NCI-H345 (cell line): ENCODE measurements around the gene CERS6.
"Not testable (repeated sequence)": the region's sequence is repeated elsewhere in the genome, so short reads cannot be mapped to it uniquely, and the experiment has no call there.

Experiments used
- DNase-seq: peaks from one replicate; lab custom pipeline; 2025; lab: John Stamatoyannopoulos, UW

Gene CERS6

GRCh38 chr2:168732506-168732905 is 276.4 kb downstream of the CERS6 start:
- DNase-seq = no peak

DNA sequence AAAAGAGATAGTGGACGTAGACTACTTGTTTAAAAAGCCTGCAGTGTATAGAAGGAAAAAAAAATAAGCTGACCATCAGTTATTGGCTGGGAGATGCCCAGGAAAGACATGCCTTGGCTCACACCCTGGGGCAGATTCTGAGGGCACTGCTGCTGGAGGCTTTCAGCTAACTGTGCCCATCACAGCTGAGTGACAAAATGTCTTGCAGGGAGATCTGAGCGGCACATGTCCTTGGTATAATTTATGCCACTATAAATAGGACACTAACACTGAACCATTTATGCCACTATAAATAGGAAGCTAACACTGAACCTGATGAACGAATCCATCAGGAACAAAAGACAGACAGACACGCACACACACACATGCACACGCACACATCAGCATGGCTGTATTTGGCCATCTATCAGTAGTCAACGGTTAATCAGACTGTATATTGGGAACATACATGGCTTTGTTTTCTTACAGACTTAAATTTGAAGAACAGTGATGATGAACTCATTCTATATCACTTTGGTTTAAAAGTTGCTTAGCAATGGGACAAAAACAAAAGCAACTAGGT is 278.2 kb downstream of the CERS6 start:
- no peak for DNase-seq

DNA sequence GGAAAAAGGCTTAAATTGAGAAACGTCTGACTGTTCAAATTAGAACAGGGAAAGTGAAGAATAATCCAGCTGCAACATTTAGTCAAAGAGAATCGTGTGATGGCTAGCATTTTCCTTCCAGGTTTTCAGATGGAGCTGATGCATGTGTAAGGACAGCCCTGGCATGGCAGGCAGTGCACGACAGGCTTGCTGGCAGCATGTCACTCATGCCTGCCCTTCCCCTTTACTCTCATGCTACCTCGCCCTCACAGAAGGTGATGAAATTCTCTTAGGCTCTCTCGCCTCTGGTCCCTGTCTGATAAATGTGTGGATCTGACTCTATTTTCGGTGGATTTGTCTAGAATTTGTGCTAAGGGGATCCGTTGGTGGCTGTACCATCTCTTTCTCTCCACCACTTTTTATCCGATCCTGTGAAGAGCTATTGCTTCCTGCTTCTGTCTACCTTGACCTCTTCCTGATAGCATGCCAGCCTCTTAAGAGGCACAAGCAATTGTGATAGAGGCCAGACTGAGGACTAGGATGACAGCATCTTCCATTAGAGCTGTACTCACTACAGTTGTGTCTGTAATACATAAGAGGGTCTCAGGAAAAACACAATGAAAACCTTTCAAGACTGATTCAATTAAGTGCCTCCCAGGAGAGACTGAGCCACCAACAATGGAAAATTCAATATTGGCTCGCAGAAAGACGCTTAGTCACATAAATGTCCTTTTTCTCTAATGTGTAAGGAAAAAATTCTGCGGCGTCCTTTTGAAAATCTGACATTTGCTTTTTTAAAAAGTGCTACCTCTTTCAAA is 280.8 kb downstream of the CERS6 start:
- DNase-seq = no peak

GRCh38 chr2:168738062-168738461 is 282.0 kb downstream of the CERS6 start:
- no peak for DNase-seq

GRCh38 chr2:168740360-168740759 is 284.3 kb downstream of the CERS6 start:
- no peak for DNase-seq

GRCh38 chr2:168740788-168741187 is 284.7 kb downstream of the CERS6 start:
- DNase-seq = no peak

- no peak for DNase-seq
Measured at GRCh38 chr2:168742258-168742932, 286.3 kb downstream of the CERS6 start.

DNA sequence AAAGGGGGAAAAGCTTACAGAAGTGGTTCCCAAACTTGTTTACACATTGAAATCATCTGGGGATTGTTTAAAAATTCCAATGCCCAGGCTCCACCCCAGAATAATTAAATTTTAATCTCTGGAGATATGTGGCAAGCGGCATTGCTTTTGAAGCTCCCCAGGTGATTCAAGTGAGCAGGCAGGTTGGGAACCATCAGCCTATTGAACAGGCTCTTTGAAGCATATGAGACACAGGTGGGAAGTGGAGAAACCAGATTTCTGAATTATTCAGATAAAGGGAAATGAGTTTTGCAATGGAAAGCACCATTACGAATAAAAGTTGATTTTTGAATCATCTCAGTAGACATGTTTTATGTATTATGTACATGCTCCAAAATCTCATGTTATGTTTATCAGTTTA is 288.8 kb downstream of the CERS6 start:
- DNase-seq = no peak

DNA sequence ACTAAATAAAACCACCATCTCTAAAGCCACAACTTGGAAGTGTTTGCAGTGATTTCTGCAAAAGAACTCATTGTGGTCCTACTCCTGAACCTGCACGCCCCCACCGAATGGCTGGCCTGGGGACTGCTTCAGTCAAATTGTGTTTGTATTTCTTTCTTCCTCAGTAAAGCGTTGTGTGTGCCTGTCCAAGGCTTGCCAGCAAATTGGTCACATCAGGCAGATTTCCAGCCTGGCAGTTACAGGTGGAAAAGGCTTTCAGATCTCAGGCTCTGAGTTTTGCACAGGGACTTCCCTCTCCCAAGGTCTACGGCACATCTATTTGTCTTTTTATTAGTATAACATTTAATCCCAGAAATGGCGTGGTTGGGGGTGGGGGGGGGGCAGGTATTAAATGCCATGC is 292.4 kb downstream of the CERS6 start:
- DNase-seq = no peak

DNA sequence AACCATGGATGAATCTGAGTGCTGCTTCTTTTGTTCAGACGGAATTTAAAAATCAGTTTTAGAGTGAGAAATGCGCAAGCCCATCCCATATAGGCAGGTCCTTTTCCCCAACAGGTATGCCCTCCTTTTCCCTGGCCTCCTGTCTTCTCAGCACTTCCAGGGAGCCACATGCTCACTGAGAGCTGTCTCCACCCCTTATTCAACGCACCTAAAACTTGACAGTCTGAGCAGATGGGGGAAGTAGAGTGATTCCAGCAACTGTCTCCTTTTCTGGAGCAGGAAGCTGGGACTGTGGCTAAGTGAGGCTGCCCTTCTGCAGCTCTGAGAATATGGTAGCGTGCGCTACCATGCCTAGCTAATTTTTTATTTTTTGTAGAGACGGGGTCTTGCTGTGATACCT is 293.2 kb downstream of the CERS6 start:
- DNase-seq = no peak

DNA sequence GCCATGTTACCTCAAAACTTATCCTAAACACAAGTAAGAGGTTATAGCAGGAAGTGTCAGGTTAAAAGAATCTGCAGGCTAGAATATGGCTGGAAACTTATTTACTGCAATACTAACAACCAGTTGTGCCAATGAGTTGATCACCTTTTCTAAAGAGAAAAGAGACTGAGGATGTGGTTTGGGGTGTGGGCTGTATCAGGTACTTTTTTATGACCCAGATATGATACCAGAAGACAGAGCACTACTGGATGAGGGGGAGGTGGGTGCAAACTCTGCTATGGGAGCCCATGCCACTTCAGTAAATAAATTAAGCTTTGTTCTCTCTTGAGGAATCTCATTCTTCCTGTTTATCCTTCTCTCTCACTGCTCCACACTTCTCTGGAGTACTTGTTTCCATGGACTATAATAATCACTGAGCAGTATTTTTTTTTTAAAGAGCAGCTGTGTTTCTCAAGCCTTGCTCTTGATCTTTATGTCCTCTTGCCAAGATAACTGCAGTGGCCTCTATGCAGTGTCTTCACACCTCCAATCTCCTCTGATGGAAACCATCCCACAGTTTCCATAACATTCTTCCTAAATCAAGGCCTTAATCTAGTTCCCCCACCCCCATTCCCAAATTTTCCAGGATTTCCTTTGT is 295.1 kb downstream of the CERS6 start:
- no peak for DNase-seq

- DNase-seq = no peak
Measured at GRCh38 chr2:168752361-168752760, 296.3 kb downstream of the CERS6 start.

- no peak for DNase-seq
Measured at GRCh38 chr2:168753765-168754329, 297.8 kb downstream of the CERS6 start.

- DNase-seq = no peak
Measured at GRCh38 chr2:168757223-168757622, 301.2 kb downstream of the CERS6 start.

DNA sequence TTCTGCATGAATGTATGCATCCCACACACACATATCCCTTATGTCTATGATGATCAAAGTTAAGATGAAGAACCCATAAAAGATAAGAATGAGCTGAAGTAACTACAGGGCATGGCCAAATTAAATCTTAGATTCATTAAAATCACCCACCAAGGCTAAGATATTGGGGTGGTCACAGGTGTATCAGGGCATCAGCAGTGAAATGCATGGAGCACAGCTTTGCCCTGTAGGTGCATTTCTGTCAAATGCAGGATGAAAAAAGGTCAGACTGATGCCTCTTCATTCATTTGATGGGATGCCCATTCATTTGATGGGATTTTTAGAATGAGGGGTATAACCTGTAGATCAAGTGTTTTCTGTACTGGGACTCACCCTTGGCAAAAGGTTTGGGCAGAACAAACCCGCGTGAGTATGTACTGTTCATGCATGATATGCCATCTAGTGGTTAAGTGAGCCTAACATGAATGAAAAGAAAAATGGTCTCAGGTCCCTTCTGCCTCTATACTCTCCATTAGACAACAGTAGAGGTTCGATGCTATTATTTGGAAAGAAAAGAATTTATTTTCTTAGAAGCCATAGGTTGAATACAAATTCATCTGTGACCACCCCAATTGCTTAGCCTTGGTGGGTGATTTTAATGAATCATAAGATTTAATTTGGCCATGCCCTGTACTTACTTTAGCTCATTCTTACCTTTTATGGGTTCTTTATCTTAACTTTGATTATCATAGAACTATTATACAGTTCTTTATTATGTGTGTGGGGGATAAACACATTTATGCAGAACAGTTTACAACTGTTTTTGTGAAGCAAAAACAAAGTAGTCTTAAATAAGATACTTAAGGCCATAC is 303.1 kb downstream of the CERS6 start:
- peak; percentile 67 for DNase-seq

DNA sequence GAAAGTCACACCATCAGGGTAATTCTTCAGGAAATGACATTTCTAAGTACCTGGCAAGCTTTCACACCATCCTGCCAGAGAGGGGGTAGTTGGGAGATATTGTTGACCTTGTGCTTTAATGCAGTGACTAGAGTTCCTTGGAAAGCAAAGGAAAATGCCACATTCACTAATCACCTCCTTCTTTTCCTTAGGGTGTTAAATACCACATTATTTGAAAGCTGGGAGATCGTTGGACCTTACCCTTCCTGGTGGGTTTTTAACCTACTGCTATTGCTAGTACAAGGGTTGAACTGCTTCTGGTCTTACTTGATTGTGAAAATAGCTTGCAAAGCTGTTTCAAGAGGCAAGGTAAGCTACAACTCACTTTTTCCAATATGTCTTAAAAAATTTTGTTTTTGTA is 309.3 kb downstream of the CERS6 start:
- DNase-seq = no peak

DNA sequence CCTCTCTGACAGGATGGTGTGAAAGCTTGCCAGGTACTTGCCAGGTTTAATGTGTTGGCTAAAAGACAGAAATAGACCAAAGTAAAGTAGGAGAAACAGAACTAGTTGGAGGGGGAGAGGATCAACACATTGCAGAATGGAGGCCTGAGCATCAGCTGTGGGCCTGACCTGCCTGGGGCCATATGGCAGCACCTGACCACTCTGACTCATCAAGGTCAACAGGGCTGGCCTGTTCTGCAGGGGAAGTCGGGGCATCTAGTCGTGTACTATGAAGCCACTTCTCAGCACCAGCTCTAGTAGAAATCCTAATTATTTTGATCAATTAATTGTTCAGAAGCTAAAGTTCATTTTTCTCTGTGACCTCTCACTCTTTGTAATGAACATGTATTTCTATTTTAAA is 310.5 kb downstream of the CERS6 start:
- no peak for DNase-seq

DNA sequence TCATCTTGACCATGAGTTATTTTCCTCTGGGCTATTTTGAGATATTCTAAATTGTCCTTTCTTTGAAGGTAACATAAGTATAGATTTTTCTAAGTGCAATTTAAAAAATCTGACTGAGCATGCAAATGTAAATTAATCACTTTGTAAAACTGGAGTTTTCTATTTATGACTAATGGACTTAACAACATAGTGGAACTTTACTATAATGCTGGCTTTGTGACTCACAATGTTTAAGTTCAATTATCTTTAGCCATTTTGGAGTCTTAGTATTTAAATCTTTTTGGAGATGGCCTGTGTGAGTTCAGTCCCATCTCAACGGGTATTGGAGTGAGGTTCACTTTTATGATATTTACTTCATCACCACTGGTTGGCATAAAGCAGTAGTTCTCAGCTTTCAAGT is 311.2 kb downstream of the CERS6 start:
- no peak for DNase-seq

GRCh38 chr2:168768357-168768756 is 312.3 kb downstream of the CERS6 start:
- not testable (repeated sequence) for DNase-seq

- DNase-seq = no peak
Measured at GRCh38 chr2:168770796-168771195, 314.7 kb downstream of the CERS6 start.

GRCh38 chr2:168772704-168773103 is 316.6 kb downstream of the CERS6 start:
- no peak for DNase-seq

GRCh38 chr2:168773128-168773527 is 317.1 kb downstream of the CERS6 start:
- no peak for DNase-seq
